A673 (cell line): Measurements from ENCODE around the gene ATF3.

Source experiments
- EZH2 ChIP-seq: fragments of 200-600 bp; sonication (generic); IDR thresholded peaks from 2 replicates; pipeline ENCODE4 v1.6.1; 2017; ENCODE audit warnings: borderline replicate concordance, low read depth, mild to moderate bottlenecking, mixed read lengths, antibody characterized with exemption, low read length; ENCODE audit not compliant: poor library complexity, severe bottlenecking
- TF ChIP-seq, protein P1 (sequence below): fragments of 300-800, 200-600 bp; sonication (generic); conservative IDR thresholded peaks from 2 replicates; pipeline ENCODE4 v1.5.1; 2017; ENCODE audit warnings: low read depth, mild to moderate bottlenecking, antibody characterized with exemption, low read length, moderate library complexity, mixed read lengths

DNA sequence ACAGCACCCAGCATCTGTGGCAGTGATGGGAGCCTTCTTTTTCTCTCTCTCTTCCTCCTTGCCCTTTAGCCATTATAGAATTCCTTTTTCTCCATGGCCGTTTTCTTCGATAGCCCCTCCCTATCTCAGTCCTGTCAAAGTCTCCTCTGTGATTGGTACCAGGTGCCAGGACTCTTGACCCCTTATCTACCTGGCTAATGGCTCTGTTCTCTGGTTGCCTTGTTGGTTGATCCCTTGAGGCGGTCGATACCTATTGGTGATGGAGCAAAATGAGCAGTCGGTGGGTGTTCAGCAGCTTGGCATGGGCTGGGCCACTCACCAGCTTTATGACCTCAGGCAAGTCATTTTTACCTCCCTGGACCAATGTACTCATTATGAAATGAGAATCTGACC is 2.0 kb downstream of the ATF3 start:
- TF ChIP-seq, protein P1, sequence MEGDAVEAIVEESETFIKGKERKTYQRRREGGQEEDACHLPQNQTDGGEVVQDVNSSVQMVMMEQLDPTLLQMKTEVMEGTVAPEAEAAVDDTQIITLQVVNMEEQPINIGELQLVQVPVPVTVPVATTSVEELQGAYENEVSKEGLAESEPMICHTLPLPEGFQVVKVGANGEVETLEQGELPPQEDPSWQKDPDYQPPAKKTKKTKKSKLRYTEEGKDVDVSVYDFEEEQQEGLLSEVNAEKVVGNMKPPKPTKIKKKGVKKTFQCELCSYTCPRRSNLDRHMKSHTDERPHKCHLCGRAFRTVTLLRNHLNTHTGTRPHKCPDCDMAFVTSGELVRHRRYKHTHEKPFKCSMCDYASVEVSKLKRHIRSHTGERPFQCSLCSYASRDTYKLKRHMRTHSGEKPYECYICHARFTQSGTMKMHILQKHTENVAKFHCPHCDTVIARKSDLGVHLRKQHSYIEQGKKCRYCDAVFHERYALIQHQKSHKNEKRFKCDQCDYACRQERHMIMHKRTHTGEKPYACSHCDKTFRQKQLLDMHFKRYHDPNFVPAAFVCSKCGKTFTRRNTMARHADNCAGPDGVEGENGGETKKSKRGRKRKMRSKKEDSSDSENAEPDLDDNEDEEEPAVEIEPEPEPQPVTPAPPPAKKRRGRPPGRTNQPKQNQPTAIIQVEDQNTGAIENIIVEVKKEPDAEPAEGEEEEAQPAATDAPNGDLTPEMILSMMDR: no peak
- no peak for TF ChIP-seq EZH2
